GM21717 (cell line): ENCODE measurements around the gene TACC2.

Source experiments
- ATAC-seq: cut with Tn5 transposase; IDR thresholded peaks from one replicate; pipeline ENCODE4 v1.9.1; 2021; ENCODE audit warnings: mild to moderate bottlenecking, moderate library complexity; ENCODE audit not compliant: unreplicated experiment

Gene TACC2

GRCh38 chr10:122142641-122143237 lies 153.8 kb downstream of the TACC2 start:
- ATAC-seq: no peak

- no peak for ATAC-seq
Measured at GRCh38 chr10:122143238-122143841, 154.4 kb downstream of the TACC2 start.

GRCh38 chr10:122144199-122144598 lies 155.2 kb downstream of the TACC2 start:
- ATAC-seq: no peak

- no peak for ATAC-seq
Measured at GRCh38 chr10:122145113-122145512, 156.2 kb downstream of the TACC2 start.

GRCh38 chr10:122147663-122148062 lies 158.7 kb downstream of the TACC2 start:
- no peak for ATAC-seq

GRCh38 chr10:122148876-122149560 lies 160.1 kb downstream of the TACC2 start:
- no peak for ATAC-seq

- no peak for ATAC-seq
Measured at GRCh38 chr10:122149561-122150505, 160.9 kb downstream of the TACC2 start.

GRCh38 chr10:122151121-122151694 lies 162.2 kb downstream of the TACC2 start:
- no peak for ATAC-seq

GRCh38 chr10:122152544-122152943 lies 163.6 kb downstream of the TACC2 start:
- no peak for ATAC-seq

GRCh38 chr10:122154031-122154544 lies 165.1 kb downstream of the TACC2 start:
- ATAC-seq: no peak

- ATAC-seq: no peak
Measured at GRCh38 chr10:122154545-122155366, 165.8 kb downstream of the TACC2 start.

GRCh38 chr10:122157451-122157850 lies 168.5 kb downstream of the TACC2 start:
- ATAC-seq: no peak

GRCh38 chr10:122158362-122158761 lies 169.4 kb downstream of the TACC2 start:
- no peak for ATAC-seq

- no peak for ATAC-seq
Measured at GRCh38 chr10:122159141-122159970, 170.4 kb downstream of the TACC2 start.

GRCh38 chr10:122161795-122162194 lies 172.8 kb downstream of the TACC2 start:
- ATAC-seq: no peak

GRCh38 chr10:122162671-122163173 lies 173.8 kb downstream of the TACC2 start:
- no peak for ATAC-seq

- no peak for ATAC-seq
Measured at GRCh38 chr10:122163174-122164022, 174.4 kb downstream of the TACC2 start.
